DOHH2 (cell line): ENCODE measurements around the gene PROZ.

Experiments
- H3F3A ChIP-seq: fragments of 200-600 bp; sonication (generic), shearing (Covaris generic); 2 replicates; pipeline ENCODE4 v1.6.0; 2016; ENCODE audit warnings: antibody characterized with exemption, mild to moderate bottlenecking; ENCODE audit not compliant: control insufficient read depth, insufficient read depth
- H3K27ac ChIP-seq: fragments of 200-600 bp; sonication (generic); 2 replicates; pipeline ENCODE4 v1.5.1; 2014; ENCODE audit warnings: low read depth, mild to moderate bottlenecking, low read length, moderate library complexity
- H3K27me3 ChIP-seq: fragments of 200-600 bp; sonication (generic); 2 replicates; pipeline ENCODE4 v1.6.1; 2014; ENCODE audit warnings: mild to moderate bottlenecking, low read length, mixed read lengths; ENCODE audit not compliant: control insufficient read depth
- H3K36me3 ChIP-seq: fragments of 200-600 bp; sonication (generic); 2 replicates; pipeline ENCODE4 v1.6.1; 2014; ENCODE audit warnings: mild to moderate bottlenecking, low read length, moderate library complexity, mixed read lengths; ENCODE audit not compliant: control insufficient read depth
- H3K4me1 ChIP-seq: fragments of 200-600 bp; sonication (generic); 2 replicates; pipeline ENCODE4 v1.6.1; 2014; ENCODE audit warnings: mild to moderate bottlenecking, low read length, mixed read lengths; ENCODE audit not compliant: control insufficient read depth
- H3K4me2 ChIP-seq: fragments of 200-600 bp; sonication (generic); 2 replicates; pipeline ENCODE4 v1.6.0; 2014; ENCODE audit warnings: mild to moderate bottlenecking, low read length, moderate library complexity
- H3K4me3 ChIP-seq: fragments of 200-600 bp; sonication (generic); 2 replicates; pipeline ENCODE4 v1.5.1; 2014; ENCODE audit warnings: mild to moderate bottlenecking, low read length, mixed read lengths
- H3K79me2 ChIP-seq: fragments of 200-600 bp; sonication (generic); 2 replicates; pipeline ENCODE4 v1.6.1; 2014; ENCODE audit warnings: mild to moderate bottlenecking, low read length, mixed read lengths; ENCODE audit not compliant: control insufficient read depth
- H3K9me2 ChIP-seq: fragments of 200-600 bp; sonication (generic); replicated peaks from 2 replicates; pipeline ENCODE4 v1.6.1; 2014; ENCODE audit warnings: mild to moderate bottlenecking, low read length, mixed read lengths; ENCODE audit not compliant: control insufficient read depth
- H3K9me3 ChIP-seq: fragments of 200-600 bp; sonication (generic); 2 replicates; pipeline ENCODE4 v1.6.1; 2014; ENCODE audit warnings: antibody characterized with exemption, low read length, mixed read lengths; ENCODE audit not compliant: control insufficient read depth, insufficient read depth
- H4K20me1 ChIP-seq: fragments of 200-600 bp; sonication (generic); 2 replicates; pipeline ENCODE4 v1.6.0; 2014; ENCODE audit warnings: low read depth, mild to moderate bottlenecking, antibody characterized with exemption, low read length, moderate library complexity; ENCODE audit not compliant: control insufficient read depth, insufficient read depth
- CTCF ChIP-seq: fragments of 200-600 bp; sonication (generic); IDR thresholded peaks from one replicate; pipeline ENCODE4 v1.5.1; 2014; ENCODE audit warnings: antibody characterized with exemption, mild to moderate bottlenecking, low read depth, low read length; ENCODE audit not compliant: poor library complexity, severe bottlenecking
- EZH2phosphoT487 ChIP-seq: fragments of 200-600 bp; sonication (generic); IDR thresholded peaks from 2 replicates; pipeline ENCODE4 v1.6.1; 2017; ENCODE audit warnings: borderline replicate concordance, mild to moderate bottlenecking, antibody characterized with exemption, low read length, moderate library complexity, mixed read lengths

Gene PROZ

GRCh38 chr13:113169277-113170272, 11.1 kb downstream of the PROZ start:
- Histone ChIP-seq H3K27ac (no peak overlapping the region), H4K20me1 (no peaks in the 10 kb centered on the region), H3K4me3 (no peak overlapping the region), H3K4me2 (no peak overlapping the region), H3F3A (peaks cover 8% of the 10 kb centered on the region), H3K9me2 (no peaks in the 10 kb centered on the region), H3K27me3 (no peaks in the 10 kb centered on the region), H3K9me3 (no peaks in the 10 kb centered on the region), H3K79me2 (no peaks in the 10 kb centered on the region), H3K4me1 (no peaks in the 10 kb centered on the region), H3K36me3 (peaks cover 32% of the 10 kb centered on the region)
- TF ChIP-seq EZH2phosphoT487, result no peak
- TF ChIP-seq CTCF, result no peak

- Histone ChIP-seq H4K20me1 (no peaks in the 10 kb centered on the region), H3K9me3 (no peaks in the 10 kb centered on the region), H3K27me3 (no peaks in the 10 kb centered on the region), H3F3A (0 out of 2 replicates have a peak, but pooled peaks cover 4% of the 10 kb centered on the region), H3K79me2 (no peaks in the 10 kb centered on the region), H3K27ac (no peak overlapping the region), H3K4me3 (no peak overlapping the region), H3K36me3 (peaks cover 41% of the 10 kb centered on the region), H3K9me2 (no peaks in the 10 kb centered on the region), H3K4me1 (no peaks in the 10 kb centered on the region), H3K4me2 (no peak overlapping the region)
- no peak for TF ChIP-seq CTCF
Measured at GRCh38 chr13:113170511-113170910, 12.1 kb downstream of the PROZ start.

GRCh38 chr13:113171250-113172125, 13.0 kb downstream of the PROZ start:
- H3K9me3 ChIP-seq, result no peaks in the 10 kb centered on the region
- no peak overlapping the region for H3K4me3 ChIP-seq
- no peaks in the 10 kb centered on the region for H4K20me1 ChIP-seq
- no peak overlapping the region for H3K4me2 ChIP-seq
- H3K4me1 ChIP-seq, result no peaks in the 10 kb centered on the region
- no peaks in the 10 kb centered on the region for H3F3A ChIP-seq
- H3K27ac ChIP-seq, result no peak overlapping the region
- H3K79me2 ChIP-seq, result no peaks in the 10 kb centered on the region
- H3K9me2 ChIP-seq, result no peaks in the 10 kb centered on the region
- H3K36me3 ChIP-seq, result peaks cover 51% of the 10 kb centered on the region
- no peaks in the 10 kb centered on the region for H3K27me3 ChIP-seq
- TF ChIP-seq EZH2phosphoT487 (no peak), CTCF (no peak)
